HepG2 (cell line): ENCODE measurements around the gene HDAC4.

ENCODE experiments used
- ATF3 ChIP-seq: sonication (generic); formaldehyde crosslinking; IDR thresholded peaks from 2 replicates; pipeline ENCODE4 v1.4.0; 2020; ENCODE audit warnings: missing genetic modification reagents
- CTCF ChIP-seq: sonication (generic); formaldehyde crosslinking; IDR thresholded peaks from 2 replicates; pipeline ENCODE4 v1.5.0; 2020; ENCODE audit warnings: mild to moderate bottlenecking, missing genetic modification reagents, moderate library complexity
- HNRNPH1 ChIP-seq: fragments of 200-400 bp; formaldehyde crosslinking; optimal IDR thresholded peaks from 2 replicates; pipeline ENCODE3; 2017; ENCODE audit warnings: mild to moderate bottlenecking, low read depth, low read length
- NR2C2 ChIP-seq: sonication (generic); formaldehyde crosslinking; IDR thresholded peaks from 2 replicates; pipeline ENCODE4 v1.4.0; 2020; ENCODE audit warnings: missing genetic modification reagents, mild to moderate bottlenecking, moderate library complexity, borderline replicate concordance
- PHF8 ChIP-seq: sonication (generic); formaldehyde crosslinking; IDR thresholded peaks from 2 replicates; pipeline ENCODE4 v1.5.0; 2020; ENCODE audit warnings: missing genetic modification reagents
- TRIM22 ChIP-seq: fragments of 450-650 bp; IDR thresholded peaks from 2 replicates; pipeline ENCODE4 v1.6.1; 2017
- ZBTB33 ChIP-seq: sonication (generic); formaldehyde crosslinking; IDR thresholded peaks from 2 replicates; pipeline ENCODE4 v1.4.0; 2020; ENCODE audit warnings: missing genetic modification reagents
- ZNF441 ChIP-seq: sonication (generic); formaldehyde crosslinking; IDR thresholded peaks from 2 replicates; pipeline ENCODE4 v1.7.0; 2021; ENCODE audit warnings: missing genetic modification reagents, borderline replicate concordance

GRCh38 chr2:239151201-239152131 is 249.4 kb downstream of the HDAC4 start:
- TF ChIP-seq PHF8 (CRISPR knock-in tag) = no peak
- TF ChIP-seq CTCF (CRISPR knock-in tag) = no peak
- TF ChIP-seq NR2C2 (CRISPR knock-in tag) = no peak
- no peak for TF ChIP-seq ZNF441 (CRISPR knock-in tag)
- no peak for TF ChIP-seq ZBTB33
- TF ChIP-seq HNRNPH1 = no peak
- no peak for TF ChIP-seq ATF3
- no peak for TF ChIP-seq TRIM22
